ENCODE results near the gene KATNAL1. TPM values are rescaled to one million over a fixed set of nuclear protein-coding genes. Genes with fewer than 3 reads are reported as not detected.

The KATNAL1 gene
- polyA plus RNA-seq, 3 donors = 0.49 to 1.2 (median 1.0) TPM

- Histone ChIP-seq H3K27me3 (ENCODE audit: control insufficient read depth in 2 of 2, insufficient read depth in 2 of 2, low read length in 2 of 2) (no peaks in the 10 kb centered on the region), H3K9ac (ENCODE audit: insufficient read depth, low read length, poor library complexity, severe bottlenecking) (no peak overlapping the region), H2AFZ (ENCODE audit: insufficient read depth, low read depth, low read length, poor library complexity, severe bottlenecking) (no peak overlapping the region), H3K36me3 (replicated peaks in 1 of 2; ENCODE audit: control insufficient read depth in 1 of 2, insufficient read depth in 2 of 2, low read length in 2 of 2) (peaks cover 0 to 8% of the 10 kb centered on the region in 2 donors), H4K20me1 (ENCODE audit: insufficient read depth, low read length) (no peaks in the 10 kb centered on the region), H3K27ac (ENCODE audit: low read depth in 1 of 2, low read length in 2 of 2) (no peak overlapping the region), H3K9me3 (replicated peaks in 1 of 2; ENCODE audit: control insufficient read depth in 1 of 2, insufficient read depth in 1 of 2, low read length in 2 of 2) (no peaks in the 10 kb centered on the region), H3K4me1 (ENCODE audit: control insufficient read depth in 1 of 2, insufficient read depth in 2 of 2, low read length in 2 of 2) (no peaks in the 10 kb centered on the region), H3K4me2 (replicated peaks; ENCODE audit: extremely low read depth, low read length, poor library complexity, severe bottlenecking) (no peak overlapping the region), H3K79me2 (ENCODE audit: insufficient read depth, low read length) (no peaks in the 10 kb centered on the region), H3K4me3 (replicated peaks in 1 of 3; ENCODE audit: low read depth in 2 of 3, low read length in 3 of 3) (no peak overlapping the region)
- peaks cover 18 to 30% of the 10 kb centered on the region in 2 donors for H3K36me3 Mint-ChIP-seq
- no peaks in the 10 kb centered on the region for H3K27me3 Mint-ChIP-seq (ENCODE audit: low read depth in 3 of 3)
- no peak for DNase-seq
- 96% methylated on average over 6 of the region's 7 CpGs for WGBS (ENCODE audit: insufficient coverage)
- peaks cover 0 to 7% (median 0%) of the 10 kb centered on the region in 7 donors for H3K9me3 Mint-ChIP-seq
- no peak overlapping the region for H3K27ac Mint-ChIP-seq
- H3K4me3 Mint-ChIP-seq = no peak overlapping the region
- no peaks in the 10 kb centered on the region for H3K4me1 Mint-ChIP-seq
- intact Hi-C loops (cut with micrococcal nuclease) = no loop called here
- no peak for TF ChIP-seq CTCF (IDR thresholded peaks at IDR 0.05)
These were observed 95.1 kb downstream of the KATNAL1 start for GRCh38 chr13:30212256-30212655.

GRCh38 chr13:30211745-30212144 lies 95.6 kb downstream of the KATNAL1 start:
- no peak overlapping the region for H3K4me2 ChIP-seq (replicated peaks; ENCODE audit: extremely low read depth, low read length, poor library complexity, severe bottlenecking)
- intact Hi-C loops (cut with micrococcal nuclease) = no loop called here
- no peaks in the 10 kb centered on the region for H3K4me1 Mint-ChIP-seq
- no CpG with 5 or more reads among the region's 3 CpGs for WGBS (ENCODE audit: insufficient coverage)
- TF ChIP-seq CTCF (IDR thresholded peaks at IDR 0.05) = no peak
- H3K4me3 ChIP-seq (replicated peaks in 1 of 3; ENCODE audit: low read depth in 2 of 3, low read length in 3 of 3) = no peak overlapping the region
- H4K20me1 ChIP-seq (ENCODE audit: insufficient read depth, low read length) = no peaks in the 10 kb centered on the region
- no peak overlapping the region for H2AFZ ChIP-seq (ENCODE audit: insufficient read depth, low read depth, low read length, poor library complexity, severe bottlenecking)
- no peak for DNase-seq
- peaks cover 0 to 3% (median 0%) of the 10 kb centered on the region in 7 donors for H3K9me3 Mint-ChIP-seq
- peaks cover 0 to 4% of the 10 kb centered on the region in 2 donors for H3K36me3 ChIP-seq (replicated peaks in 1 of 2; ENCODE audit: control insufficient read depth in 1 of 2, insufficient read depth in 2 of 2, low read length in 2 of 2)
- peaks cover 17 to 26% of the 10 kb centered on the region in 2 donors for H3K36me3 Mint-ChIP-seq
- no peak overlapping the region for H3K4me3 Mint-ChIP-seq
- H3K27ac Mint-ChIP-seq = no peak overlapping the region
- no peaks in the 10 kb centered on the region for H3K9me3 ChIP-seq (replicated peaks in 1 of 2; ENCODE audit: control insufficient read depth in 1 of 2, insufficient read depth in 1 of 2, low read length in 2 of 2)
- H3K27me3 Mint-ChIP-seq (ENCODE audit: low read depth in 3 of 3) = no peaks in the 10 kb centered on the region
- H3K27me3 ChIP-seq (ENCODE audit: control insufficient read depth in 2 of 2, insufficient read depth in 2 of 2, low read length in 2 of 2) = no peaks in the 10 kb centered on the region
- no peaks in the 10 kb centered on the region for H3K79me2 ChIP-seq (ENCODE audit: insufficient read depth, low read length)
- no peak overlapping the region for H3K27ac ChIP-seq (ENCODE audit: low read depth in 1 of 2, low read length in 2 of 2)
- no peaks in the 10 kb centered on the region for H3K4me1 ChIP-seq (ENCODE audit: control insufficient read depth in 1 of 2, insufficient read depth in 2 of 2, low read length in 2 of 2)
- no peak overlapping the region for H3K9ac ChIP-seq (ENCODE audit: insufficient read depth, low read length, poor library complexity, severe bottlenecking)

Data from CD14-positive monocyte (primary cell).